GM19351 (cell line): ENCODE measurements around the gene MAGED4.
"Not testable (repeated sequence)": the region's sequence is repeated elsewhere in the genome, so short reads cannot be mapped to it uniquely, and the experiment has no call there.

Experiments
- ATAC-seq: cut with Tn5 transposase; IDR thresholded peaks from one replicate; pipeline ENCODE4 v1.9.1; 2021; ENCODE audit warnings: mild to moderate bottlenecking, moderate library complexity; ENCODE audit not compliant: unreplicated experiment

MAGED4 gene, protein sequence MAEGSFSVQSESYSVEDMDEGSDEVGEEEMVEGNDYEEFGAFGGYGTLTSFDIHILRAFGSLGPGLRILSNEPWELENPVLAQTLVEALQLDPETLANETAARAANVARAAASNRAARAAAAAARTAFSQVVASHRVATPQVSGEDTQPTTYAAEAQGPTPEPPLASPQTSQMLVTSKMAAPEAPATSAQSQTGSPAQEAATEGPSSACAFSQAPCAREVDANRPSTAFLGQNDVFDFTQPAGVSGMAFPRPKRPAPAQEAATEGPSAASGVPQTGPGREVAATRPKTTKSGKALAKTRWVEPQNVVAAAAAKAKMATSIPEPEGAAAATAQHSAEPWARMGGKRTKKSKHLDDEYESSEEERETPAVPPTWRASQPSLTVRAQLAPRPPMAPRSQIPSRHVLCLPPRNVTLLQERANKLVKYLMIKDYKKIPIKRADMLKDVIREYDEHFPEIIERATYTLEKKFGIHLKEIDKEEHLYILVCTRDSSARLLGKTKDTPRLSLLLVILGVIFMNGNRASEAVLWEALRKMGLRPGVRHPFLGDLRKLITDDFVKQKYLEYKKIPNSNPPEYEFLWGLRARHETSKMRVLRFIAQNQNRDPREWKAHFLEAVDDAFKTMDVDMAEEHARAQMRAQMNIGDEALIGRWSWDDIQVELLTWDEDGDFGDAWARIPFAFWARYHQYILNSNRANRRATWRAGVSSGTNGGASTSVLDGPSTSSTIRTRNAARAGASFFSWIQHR

DNA sequence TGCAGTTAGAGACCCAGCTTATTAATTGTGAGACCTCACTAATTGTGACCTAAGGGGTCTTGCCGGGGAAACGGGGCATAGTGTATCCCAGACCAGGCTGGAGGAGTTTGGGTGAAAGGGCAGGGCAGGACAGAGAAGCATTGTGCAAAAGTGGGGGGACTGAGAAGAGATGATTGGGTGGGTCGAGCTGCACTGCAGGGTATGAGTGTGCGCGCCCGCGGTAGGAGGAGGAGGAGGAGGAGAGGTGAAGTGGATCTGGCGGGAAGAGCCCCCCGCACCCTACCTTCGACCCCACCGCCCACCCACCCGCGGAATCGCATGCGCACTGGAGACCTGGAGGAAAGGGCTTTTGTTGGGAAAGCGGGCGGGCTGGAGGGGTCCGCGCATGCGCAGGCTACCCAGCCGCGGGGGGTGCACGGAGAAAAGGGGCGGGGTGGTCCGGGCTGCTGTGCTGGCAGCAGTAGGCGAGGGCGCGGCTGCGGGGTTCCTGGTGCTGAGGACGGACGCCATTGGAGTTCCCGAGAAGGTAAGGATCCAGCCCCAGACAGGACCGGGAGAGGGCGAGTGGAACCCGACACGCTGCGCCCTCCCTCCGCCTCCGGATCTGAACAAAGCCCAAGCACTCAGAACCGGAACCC lies at the start of gene MAGED4:
MAGED4 (plus strand) TSS at position 449 of the 638 bp plus-strand sequence. CDS start 1,035 bp downstream, outside the sequence.
- ATAC-seq: not testable (repeated sequence)

- no peak for ATAC-seq
Observed at GRCh38 chrX:52138830-52139544, 45.7 kb upstream of the MAGED4 start.

DNA sequence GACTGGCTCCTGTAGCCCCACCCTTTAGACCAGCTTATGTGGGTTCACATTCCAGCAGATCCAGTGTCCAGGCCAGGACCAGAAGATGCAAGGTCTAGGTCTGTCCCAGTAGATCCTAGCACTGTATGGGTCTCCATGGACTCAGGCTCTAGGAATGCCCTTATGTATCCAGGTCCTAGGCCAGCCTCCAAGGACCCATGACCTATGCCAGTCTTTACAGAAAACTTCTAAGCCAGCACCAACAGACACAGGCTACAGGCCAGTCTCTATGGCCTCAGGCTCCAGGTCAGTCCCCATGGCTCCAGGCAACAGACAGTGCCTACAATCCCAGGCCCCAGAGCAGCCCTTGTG lies 45.2 kb upstream of the MAGED4 start:
- no peak for ATAC-seq

DNA sequence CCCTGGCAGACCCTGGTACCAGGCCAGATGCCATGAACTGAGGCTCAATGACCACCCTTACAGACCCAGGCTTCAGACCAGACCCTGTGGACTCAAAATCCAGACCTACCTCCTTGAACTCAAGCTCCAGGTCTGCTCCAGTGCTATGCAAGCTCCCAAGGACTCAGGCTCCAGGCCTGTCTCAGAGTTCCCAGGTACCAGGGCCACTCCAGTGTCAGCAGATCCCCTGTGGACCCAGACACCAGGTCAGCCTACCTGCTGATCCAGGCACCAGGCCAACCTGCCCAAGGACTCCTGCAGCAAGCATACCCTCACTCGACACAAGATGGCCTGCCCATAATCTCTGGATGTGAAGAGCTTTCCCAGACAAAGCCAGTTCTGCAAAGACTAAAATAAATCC lies 44.7 kb upstream of the MAGED4 start:
- no peak for ATAC-seq

DNA sequence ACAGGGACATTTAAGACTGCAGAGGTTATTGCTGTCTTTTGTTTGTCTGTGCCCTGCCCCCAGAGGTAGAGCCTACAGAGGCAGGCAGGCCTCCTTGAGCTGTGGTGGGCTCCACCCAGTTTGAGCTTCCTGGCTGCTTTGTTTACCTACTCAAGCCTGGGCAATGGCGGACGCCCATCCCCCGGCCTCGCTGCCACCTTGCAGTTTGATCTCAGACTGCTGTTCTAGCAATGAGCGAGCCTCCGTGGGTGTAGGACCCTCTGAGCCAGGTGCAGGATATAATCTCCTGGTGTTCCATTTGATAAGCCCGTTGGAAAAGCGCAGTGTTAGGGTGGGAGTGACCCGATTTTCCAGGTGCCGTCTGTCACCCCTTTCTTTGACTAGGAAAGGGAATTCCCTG lies 34.0 kb upstream of the MAGED4 start:
- not testable (repeated sequence) for ATAC-seq

- not testable (repeated sequence) for ATAC-seq
Observed at GRCh38 chrX:52160140-52160539, 24.5 kb upstream of the MAGED4 start.

- ATAC-seq: no peak
Observed at GRCh38 chrX:52166840-52167239, 17.8 kb upstream of the MAGED4 start.

DNA sequence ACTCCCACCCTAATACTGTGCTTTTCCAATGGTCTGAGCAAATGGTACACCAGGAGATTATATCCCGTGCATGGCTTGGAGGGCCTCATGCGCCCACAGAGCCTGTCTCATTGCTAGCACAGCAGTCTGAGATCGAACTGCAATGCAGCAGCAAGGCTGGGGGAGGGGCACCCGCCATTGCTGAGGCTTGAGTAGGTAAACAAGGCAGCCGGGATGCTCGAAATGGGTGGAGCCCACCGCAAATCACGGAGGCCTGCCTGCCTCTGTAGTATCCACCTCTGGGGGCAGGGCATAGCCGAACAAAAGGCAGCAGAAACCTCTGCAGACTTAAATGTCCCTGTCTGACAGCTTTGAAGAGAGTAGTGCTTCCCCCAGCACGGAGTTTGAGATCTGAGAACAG lies 13.6 kb upstream of the MAGED4 start:
- ATAC-seq: not testable (repeated sequence)

- not testable (repeated sequence) for ATAC-seq
Observed at GRCh38 chrX:52185078-52185453, 378 bp downstream of the MAGED4 start.

- not testable (repeated sequence) for ATAC-seq
Observed at GRCh38 chrX:52211405-52211804, 26.7 kb downstream of the MAGED4 start.

DNA sequence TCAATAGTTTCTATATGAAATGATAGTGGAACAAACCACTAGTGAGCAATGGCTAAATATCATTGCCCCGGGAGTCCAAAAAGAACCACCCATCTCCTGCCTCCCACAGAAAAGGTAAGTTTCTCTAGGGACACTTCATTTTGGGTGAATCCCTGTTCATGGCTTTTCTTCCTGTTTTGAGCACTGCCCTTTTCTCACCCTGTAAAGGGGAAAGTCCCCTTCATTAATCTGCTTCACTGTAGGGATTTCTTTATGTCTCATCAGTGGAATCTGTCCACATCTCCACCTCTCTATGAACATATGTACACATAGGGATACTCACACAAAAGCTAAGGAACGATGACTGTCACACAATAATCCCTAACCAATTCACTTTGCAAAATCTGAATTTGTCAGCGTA lies 28.6 kb downstream of the MAGED4 start:
- no peak for ATAC-seq

DNA sequence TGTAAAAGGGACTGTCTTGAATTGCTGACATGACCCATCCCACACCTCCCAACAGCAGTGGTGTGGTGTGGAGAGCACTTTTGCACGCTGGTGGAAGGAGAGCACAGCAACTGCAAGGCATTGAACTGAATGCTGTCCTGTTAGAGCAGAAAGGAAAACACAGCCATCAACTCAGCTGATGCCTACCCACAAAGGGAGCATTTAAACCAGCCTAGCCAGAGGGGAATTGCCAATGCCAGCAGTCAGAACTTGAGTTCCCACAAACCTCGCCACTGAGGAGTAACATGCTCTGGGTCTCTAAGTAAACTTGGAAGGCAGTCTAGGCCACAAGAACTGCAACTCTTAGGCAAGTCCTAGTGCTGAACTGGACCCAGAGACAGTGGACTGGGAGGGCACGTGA lies 31.9 kb downstream of the MAGED4 start:
- ATAC-seq: no peak

GRCh38 chrX:52217494-52218160 lies 32.9 kb downstream of the MAGED4 start:
- no peak for ATAC-seq

- no peak for ATAC-seq
Observed at GRCh38 chrX:52220936-52221335, 36.2 kb downstream of the MAGED4 start.
